ENCODE results near the gene OR2A25. TPM values are rescaled to one million over a fixed set of nuclear protein-coding genes. Genes with fewer than 3 reads are reported as not detected.
"Not testable (repeated sequence)": the region's sequence is repeated elsewhere in the genome, so short reads cannot be mapped to it uniquely, and the experiment has no call there.

Gene OR2A25
- not detected for total RNA-seq

- no peak for ATAC-seq
These were observed at the start of gene OR2A25 for GRCh38 chr7:144069511-144069910. TSS of gene OR2A25 (plus strand) at chr7:144069811. CDS start at chr7:144074220, 4,409 bp downstream.

GRCh38 chr7:144020340-144020739 is 49.3 kb upstream of the OR2A25 start:
- ATAC-seq = no peak

GRCh38 chr7:144022169-144022568 is 47.4 kb upstream of the OR2A25 start:
- no peak for ATAC-seq

- no peak for ATAC-seq
These were observed 46.3 kb upstream of the OR2A25 start for GRCh38 chr7:144023171-144023827.

- ATAC-seq = no peak
These were observed 45.4 kb upstream of the OR2A25 start for GRCh38 chr7:144024213-144024612.

- ATAC-seq = no peak
These were observed 43.3 kb upstream of the OR2A25 start for GRCh38 chr7:144026203-144026883.

- ATAC-seq = no peak
These were observed 42.5 kb upstream of the OR2A25 start for GRCh38 chr7:144027070-144027469.

- no peak for ATAC-seq
These were observed 41.6 kb upstream of the OR2A25 start for GRCh38 chr7:144027974-144028373.

- ATAC-seq = no peak
These were observed 41.1 kb upstream of the OR2A25 start for GRCh38 chr7:144028547-144028946.

- no peak for ATAC-seq
These were observed 37.1 kb upstream of the OR2A25 start for GRCh38 chr7:144032516-144032915.

GRCh38 chr7:144032985-144033709 is 36.5 kb upstream of the OR2A25 start:
- no peak for ATAC-seq

GRCh38 chr7:144035385-144035784 is 34.2 kb upstream of the OR2A25 start:
- no peak for ATAC-seq

- ATAC-seq = no peak
These were observed 33.2 kb upstream of the OR2A25 start for GRCh38 chr7:144036302-144036885.

GRCh38 chr7:144037414-144038035 is 32.1 kb upstream of the OR2A25 start:
- ATAC-seq = no peak

- ATAC-seq = no peak
These were observed 30.7 kb upstream of the OR2A25 start for GRCh38 chr7:144038887-144039286.

- ATAC-seq = no peak
These were observed 21.0 kb upstream of the OR2A25 start, which contains the start of gene OR2A5 for GRCh38 chr7:144048648-144049047. TSS of gene OR2A5 (plus strand) at chr7:144048948. CDS start at chr7:144050402, 1,454 bp downstream.

GRCh38 chr7:144049491-144049890 is 20.1 kb upstream of the OR2A25 start:
- no peak for ATAC-seq

- ATAC-seq = no peak
These were observed 19.5 kb upstream of the OR2A25 start for GRCh38 chr7:144050093-144050492.

- ATAC-seq = not testable (repeated sequence)
These were observed 18.7 kb upstream of the OR2A25 start for GRCh38 chr7:144050884-144051283.

- ATAC-seq = no peak
These were observed 11.7 kb upstream of the OR2A25 start for GRCh38 chr7:144057954-144058353.

- no peak for ATAC-seq
These were observed 5.9 kb upstream of the OR2A25 start for GRCh38 chr7:144063710-144064109.

GRCh38 chr7:144069953-144070352 is 342 bp downstream of the OR2A25 start:
- ATAC-seq = no peak

- ATAC-seq = no peak
These were observed 4.8 kb downstream of the OR2A25 start for GRCh38 chr7:144074374-144074773.

All from esophagus mucosa (tissue), 1 donor.